HG03342 (cell line): ENCODE measurements around the gene SYNPO.

ENCODE experiments used
- ATAC-seq: cut with Tn5 transposase; IDR thresholded peaks from one replicate; pipeline ENCODE4 v1.9.1; 2021; ENCODE audit warnings: mild to moderate bottlenecking, moderate library complexity; ENCODE audit not compliant: unreplicated experiment

The SYNPO gene

DNA sequence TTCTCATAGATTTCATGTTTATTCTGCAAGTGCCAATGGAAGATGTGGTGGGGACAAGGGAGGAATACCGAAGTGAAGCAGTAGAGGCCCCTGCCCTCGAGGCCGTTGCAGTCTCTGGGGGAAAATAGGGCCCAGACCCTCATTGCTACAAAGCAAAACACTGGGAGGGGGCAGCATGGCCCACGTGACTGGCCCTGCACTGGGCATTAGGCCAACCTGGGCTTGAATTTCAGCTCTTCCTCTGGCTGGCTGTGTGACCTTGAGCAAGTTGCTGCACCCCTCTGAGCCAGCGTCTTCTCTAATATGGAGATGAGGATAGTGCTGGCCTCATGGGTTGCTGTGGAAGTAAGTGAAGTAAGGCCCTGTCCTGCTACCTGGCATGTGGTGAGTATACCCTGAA lies 709 bp upstream of the SYNPO start:
- ATAC-seq: no peak

DNA sequence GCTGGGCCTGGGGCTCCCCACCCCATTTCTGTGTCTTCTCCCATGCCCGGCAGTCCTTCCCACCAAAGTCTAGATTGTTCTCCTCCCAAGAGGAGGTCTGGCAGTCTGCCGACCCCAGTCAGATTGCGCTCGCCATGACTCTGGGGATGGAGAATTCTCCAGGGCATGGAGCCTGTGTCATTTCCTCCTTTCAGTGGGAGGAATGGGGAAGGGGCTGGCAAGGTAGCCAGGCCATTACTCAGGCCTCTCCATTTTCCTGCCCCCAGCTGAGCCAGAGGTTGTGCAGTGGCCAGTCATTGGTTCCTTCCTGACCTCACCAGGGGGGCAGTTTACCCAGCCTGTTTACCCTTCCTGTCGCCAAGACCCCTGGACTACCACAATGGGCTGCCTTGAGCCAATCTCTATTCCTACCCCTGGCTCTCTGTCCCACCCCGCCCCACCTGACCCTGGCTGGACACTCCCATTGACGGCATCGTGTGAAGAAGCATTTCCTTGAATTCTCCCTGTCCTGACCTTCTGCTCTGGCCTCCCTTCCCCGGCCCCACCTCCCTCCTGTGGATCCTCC lies 628 bp downstream of the SYNPO start:
- no peak for ATAC-seq

DNA sequence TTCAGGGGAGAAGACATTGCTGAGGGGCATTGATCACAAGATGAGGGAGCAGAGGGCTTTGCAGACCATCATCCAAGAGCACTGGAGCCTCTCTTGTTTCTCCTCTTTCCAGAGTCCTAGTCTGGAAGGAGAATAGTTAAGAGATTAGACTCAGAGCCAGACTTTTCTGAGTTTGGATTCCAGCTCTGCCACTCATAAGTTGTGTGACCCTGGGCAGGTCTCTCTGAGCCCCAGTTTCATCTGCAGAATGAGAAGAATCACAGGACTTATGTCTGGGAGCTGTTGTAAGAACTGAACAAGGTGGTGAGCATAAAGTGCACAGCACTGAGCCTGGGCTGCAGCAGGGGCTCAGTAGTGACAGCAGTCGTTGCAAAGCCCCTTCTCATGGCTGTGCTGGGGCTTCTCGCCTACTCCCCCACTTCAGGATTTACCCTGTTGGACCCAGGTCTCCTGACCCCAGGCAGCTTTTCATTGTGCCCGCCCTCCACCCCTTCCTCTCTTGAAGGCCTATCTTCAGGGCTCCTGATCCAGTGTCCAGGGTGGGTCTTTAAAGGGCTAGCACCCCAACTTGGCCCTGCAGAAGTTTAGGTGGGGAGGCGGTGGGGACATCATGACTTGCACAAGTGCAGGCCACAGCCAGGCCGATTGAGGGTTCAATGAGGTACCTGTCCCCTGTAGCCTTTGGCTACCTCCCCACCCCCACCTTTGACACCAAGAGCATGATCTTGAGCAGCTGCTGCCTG lies 1.5 kb downstream of the SYNPO start:
- ATAC-seq: no peak

DNA sequence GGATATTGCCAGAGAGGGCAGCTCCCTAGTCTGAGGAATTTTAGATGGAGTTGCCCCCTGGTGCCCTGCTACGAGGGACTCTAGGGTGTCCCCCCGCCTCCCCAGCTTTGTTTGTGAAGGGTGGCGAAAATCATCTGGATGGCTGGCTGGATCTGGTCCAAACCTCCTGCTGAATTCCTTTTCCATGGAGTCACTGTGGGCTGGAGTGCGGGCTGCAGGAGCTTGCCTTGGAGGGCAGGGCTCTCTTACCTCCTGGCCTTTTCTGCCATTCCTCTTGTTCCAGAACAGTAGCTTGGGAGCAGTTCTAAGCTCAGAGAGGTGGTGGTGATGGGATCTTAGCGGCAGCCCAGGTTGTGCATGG lies 2.1 kb downstream of the SYNPO start:
- no peak for ATAC-seq

DNA sequence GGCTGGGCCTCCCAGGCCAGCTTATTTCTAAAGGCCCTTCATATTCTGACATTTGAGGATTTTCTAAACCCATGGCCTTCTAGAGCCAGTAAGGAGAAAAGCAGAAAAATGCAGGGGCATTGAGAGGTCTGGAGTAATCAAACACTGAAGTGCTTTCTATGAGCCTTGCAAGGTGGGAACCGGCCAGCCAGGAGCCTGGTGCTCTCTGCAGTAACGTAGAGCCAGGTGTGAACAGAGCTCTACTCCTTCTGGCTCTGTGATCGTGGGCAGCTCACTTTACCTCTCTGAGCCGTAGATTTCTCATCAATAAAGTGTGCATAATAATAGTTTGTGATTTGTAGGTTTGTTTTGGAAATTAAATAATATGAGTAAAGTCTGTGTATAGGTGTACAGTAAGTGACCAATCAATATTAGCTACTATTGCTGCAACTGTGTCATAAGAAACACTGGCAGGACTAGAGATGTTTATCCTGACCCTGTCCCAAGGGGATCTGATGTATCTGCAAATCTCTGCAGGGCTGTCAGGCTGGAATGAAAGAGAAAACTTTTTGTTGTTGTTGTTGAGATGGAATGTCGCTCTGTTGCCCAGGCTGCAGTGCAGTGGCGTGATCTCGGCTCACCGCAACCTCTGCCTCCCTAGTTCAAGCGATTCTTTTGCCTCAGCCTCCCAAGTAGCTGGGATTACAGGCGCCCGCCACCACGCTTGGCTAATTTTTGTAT lies 2.7 kb downstream of the SYNPO start:
- ATAC-seq: no peak

DNA sequence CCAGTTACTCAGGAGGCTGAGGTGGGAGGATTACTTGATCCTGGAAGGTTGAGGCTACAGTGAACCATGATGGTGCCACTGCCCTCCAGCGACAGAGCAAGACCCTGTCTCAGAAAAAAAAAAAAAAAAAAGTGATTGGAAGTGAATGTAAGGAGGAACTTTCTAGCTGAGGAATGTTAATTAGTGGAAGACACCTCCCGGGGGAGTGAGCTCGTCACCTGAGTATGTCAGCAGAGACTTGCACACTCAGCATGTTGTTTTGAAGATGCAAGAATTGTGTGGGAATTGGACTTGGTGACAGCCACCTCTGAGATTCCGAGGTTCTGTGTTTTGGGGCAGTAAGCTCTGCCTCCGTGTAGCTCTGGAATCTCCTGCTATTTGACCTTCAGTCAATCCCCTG lies 3.6 kb downstream of the SYNPO start:
- ATAC-seq: no peak

DNA sequence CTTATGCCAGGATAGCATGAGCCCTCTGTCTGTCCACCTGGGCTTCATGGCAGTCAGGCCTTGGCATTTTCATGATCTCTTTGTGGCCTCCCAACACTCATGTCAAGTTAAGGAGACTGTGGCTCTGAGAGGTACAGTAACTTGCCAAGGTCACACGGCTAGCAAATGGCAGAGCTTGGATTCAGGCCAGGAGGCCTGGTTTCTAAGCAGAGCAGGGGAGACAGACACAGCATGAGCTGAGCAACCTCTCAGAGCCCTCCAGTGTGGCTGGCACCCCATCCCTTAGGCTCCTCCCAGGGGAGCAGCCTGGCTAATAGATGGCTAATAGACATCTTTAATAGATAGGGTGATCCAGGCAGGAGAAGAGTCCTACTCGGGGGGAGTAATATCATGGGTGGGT lies 4.1 kb downstream of the SYNPO start:
- ATAC-seq: no peak

DNA sequence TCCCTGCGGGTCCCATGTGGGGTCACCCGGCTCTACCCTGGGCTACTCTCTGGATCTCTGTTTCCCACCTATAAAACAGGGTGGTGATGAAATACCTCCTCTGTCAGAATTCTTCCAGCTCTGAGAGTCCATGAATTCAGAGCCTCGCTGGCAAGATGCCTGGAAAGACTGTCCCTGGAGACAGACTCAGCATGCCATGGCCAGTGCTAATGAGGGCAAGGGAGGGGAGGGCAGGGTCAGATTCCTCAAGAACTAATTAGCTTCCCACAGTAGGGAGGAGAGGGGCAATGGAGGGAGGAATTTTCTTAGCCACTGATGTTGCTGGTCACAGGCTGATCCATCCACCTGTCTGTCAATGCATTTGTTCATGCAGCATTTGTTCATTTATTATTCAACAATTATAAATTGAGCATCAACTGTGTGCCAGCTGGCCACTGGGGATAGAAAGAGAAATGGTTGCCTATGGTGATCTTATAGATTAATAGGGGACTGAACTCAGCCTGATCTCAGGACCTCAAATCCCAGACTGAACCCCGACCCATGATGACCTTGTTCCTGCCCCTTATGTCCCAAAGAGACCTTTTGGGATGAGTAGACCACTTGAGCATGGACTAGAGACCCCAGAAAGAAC lies 4.7 kb downstream of the SYNPO start:
- no peak for ATAC-seq

DNA sequence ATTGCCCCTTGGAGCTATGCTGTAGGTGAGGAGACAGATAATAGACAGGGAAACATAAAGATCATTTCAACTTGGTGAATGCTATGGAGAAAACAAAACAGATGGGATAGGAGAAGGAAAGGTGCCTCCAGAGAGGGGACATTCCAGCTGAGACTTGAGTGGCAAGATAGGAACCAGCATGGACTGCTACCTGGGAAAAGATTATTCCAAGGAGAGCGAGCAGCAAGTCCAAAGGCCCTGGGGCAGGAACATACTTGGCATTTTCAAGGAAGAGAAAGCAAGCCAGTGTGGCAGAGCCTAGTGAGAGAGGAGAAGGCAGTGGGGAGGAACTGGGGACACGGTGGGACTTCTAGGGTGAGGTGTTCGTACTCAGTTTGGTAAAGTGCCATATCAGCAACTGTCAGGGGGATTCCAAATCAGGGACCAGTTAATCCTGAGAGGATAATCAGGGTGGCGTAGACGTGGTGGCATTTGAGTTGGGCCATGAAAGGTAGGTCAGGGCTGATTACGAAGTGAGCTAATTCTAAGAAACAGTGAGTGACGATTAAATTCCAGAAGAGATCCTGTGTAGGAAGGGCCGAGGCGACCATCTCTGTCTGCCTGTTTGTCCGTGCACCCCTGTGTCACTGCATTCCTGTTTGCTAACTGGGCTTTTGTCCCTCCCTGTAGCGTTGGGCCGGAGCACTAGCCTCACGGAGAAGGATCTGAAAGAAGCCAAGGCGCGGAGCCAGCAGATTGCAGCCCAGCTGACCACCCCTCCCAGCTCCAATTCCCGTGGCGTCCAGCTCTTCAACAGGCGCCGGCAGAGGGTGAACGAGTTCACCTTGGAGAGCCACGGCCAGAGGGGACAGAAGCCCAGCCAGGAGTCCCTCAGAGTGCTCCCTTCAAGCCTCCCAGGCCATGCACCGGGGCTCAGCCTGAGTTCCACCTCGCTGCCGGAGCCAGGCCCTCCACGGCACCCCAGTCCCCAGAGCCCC lies 7.1 kb downstream of the SYNPO start:
- no peak for ATAC-seq

DNA sequence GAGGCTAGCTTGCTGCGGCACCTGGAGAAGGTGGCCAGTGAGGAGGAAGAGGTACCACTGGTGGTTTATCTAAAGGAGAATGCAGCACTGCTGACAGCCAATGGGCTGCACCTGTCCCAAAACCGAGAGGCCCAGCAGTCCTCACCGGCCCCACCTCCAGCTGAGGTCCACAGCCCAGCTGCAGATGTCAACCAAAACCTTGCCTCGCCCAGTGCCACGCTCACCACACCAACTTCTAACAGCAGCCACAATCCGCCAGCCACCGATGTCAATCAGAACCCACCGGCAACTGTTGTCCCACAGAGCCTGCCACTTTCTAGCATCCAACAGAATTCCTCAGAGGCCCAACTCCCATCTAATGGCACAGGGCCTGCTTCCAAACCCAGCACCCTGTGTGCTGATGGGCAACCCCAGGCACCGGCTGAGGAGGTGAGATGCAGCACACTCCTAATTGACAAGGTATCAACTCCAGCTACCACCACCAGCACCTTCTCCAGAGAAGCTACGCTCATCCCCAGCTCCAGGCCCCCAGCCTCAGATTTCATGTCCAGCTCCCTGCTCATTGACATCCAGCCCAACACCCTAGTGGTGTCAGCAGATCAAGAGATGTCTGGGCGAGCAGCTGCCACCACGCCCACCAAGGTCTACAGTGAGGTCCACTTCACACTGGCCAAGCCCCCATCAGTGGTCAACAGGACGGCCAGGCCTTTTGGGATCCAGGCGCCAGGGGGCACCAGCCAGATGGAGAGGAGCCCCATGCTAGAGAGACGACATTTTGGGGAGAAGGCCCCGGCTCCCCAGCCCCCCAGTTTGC lies 8.0 kb downstream of the SYNPO start:
- ATAC-seq: no peak

DNA sequence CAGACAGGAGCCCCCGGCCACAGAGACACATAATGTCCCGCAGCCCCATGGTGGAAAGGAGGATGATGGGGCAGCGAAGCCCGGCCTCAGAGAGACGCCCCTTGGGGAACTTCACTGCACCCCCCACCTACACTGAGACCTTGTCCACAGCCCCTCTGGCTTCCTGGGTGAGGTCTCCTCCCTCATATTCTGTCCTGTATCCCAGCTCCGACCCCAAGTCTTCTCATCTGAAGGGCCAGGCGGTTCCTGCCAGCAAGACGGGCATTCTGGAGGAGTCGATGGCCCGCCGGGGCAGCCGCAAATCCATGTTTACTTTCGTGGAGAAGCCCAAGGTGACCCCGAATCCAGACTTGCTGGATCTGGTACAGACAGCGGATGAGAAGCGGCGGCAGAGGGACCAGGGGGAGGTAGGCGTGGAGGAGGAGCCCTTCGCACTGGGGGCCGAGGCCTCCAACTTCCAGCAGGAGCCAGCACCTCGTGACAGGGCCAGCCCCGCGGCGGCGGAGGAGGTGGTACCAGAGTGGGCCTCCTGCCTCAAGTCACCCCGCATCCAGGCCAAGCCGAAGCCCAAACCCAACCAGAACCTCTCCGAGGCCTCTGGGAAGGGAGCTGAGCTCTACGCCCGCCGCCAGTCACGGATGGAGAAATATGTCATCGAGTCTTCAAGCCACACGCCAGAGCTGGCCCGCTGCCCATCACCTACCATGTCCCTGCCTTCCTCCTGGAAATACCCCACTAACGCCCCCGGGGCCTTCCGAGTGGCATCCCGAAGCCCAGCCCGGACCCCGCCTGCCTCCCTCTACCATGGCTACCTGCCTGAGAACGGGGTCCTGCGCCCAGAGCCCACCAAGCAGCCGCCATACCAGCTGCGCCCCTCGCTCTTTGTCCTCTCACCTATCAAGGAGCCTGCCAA lies 8.9 kb downstream of the SYNPO start:
- no peak for ATAC-seq

DNA sequence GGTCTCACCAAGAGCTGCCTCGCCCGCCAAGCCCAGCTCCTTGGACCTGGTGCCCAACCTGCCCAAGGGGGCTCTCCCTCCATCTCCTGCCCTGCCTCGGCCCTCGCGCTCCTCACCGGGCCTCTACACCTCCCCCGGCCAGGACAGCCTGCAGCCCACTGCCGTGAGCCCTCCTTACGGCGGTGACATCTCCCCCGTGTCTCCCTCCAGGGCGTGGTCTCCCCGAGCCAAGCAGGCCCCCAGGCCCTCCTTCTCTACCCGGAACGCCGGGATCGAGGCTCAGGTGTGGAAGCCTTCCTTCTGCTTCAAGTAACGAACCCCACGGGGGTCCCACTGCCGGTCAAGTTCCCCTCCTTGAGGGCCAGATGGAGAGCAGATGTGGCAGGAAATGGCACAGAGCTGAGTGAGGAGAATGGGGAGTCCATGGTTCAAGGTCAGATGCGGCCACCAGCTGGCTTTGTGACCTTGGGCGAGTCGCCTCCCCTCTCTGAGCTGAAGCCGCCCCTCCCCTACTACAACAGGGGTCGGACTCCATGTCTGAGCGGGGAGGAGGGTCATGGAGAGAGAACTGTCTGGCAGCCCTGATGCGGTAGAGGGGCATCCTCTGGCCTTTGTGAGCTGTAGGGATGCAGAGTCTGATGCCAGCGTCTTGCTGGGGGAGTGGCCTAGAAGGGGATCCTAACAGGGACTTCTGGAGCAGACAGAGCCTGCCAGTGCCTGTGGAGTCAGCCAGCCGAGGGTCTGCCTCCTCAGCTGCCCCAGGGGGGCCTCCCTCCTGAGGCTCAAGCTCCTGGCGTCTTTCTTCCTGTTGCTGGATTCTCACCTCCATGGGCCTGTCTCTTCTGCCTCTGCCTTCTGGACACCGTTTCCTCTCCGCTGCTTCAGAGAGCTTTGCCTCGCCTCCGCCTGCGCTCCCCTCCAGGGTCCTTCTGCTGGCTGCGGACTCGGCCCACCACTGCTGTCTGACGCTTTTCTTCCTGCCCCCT lies 9.9 kb downstream of the SYNPO start:
- no peak for ATAC-seq

DNA sequence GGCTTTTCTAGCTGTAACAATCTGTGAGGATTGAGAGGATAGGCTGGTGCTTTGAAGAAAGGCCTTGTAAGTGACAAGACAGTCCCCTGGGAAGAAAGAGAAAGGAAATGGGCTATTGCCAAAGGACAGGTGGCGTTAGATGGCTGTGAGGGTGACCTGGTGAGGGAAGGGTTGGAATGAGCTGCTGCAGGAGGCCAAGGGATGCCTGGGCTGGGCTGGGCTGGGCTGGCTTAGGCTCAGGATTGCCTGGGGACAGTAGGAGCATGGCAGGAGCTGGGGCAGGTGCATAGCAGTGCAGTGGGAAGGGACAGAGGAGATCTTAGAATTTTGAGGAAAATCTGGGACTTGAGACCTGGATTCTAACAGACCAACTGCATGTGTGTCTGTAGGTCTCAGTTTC lies 10.9 kb downstream of the SYNPO start:
- no peak for ATAC-seq

DNA sequence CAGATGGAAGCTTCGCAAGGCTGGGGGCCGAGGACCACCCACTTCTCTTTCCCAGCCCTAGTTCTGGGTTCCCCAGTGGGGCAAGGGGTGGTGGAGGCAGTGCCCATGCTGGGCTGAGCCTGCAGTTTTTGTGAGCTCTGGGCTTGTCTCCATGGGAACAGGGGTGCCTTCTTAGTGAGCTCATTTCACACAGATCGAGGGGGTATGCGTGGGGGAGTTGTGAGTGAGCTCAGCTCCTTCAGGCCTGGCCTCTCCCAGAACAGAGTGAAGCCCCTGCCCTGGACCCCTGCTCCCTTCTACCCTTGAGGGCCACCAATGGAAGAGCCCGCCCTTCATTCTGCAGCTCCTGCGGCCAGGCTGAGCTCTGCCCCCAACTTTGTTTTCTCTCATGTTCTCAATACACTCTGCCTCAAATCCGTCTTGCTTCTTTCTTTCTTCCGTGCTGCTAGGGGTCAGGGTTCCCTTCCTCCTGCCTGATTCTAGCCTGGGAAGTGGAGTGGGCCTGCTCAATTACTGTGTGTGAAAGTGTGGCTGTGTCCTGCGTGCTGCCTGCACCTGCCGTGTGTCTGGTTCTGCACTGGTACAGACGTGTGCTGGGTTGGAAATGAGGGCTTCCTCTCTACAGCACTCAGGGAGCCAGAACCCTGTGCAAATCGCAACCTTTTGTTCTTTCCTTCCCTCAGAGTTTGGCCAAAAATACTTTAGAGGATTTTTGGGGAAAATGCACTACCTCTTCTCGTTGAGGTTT lies 11.6 kb downstream of the SYNPO start:
- ATAC-seq: no peak

DNA sequence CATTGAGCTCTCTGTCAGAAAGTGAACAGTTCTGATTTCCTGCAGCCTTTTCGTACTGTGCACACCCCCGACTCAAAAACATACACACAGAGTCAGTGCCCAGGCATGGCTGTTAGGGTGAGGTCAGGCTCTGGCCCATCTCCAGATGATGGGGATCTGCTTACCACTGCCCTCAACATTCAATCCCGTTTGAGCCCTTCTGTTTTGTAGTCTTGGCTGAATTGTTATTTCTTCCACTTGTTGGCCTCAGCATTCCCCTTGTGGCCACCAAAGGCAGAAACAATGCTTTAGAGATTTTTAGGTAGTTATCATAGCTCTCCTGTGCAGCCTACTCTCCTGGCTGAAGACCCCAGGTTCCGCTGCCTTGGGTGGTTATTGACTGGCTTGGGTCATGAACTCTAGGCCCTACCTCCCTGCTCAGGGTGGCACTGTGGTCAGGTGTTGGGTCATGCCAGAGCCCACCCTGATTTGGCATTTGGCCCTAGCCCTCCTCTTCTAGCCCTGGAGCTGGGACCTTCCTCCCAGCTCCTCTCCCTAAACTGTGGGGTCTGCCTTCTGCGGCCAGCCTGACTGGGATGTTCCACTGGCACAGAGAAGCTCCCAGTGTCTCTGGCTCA lies 12.8 kb downstream of the SYNPO start:
- no peak for ATAC-seq

DNA sequence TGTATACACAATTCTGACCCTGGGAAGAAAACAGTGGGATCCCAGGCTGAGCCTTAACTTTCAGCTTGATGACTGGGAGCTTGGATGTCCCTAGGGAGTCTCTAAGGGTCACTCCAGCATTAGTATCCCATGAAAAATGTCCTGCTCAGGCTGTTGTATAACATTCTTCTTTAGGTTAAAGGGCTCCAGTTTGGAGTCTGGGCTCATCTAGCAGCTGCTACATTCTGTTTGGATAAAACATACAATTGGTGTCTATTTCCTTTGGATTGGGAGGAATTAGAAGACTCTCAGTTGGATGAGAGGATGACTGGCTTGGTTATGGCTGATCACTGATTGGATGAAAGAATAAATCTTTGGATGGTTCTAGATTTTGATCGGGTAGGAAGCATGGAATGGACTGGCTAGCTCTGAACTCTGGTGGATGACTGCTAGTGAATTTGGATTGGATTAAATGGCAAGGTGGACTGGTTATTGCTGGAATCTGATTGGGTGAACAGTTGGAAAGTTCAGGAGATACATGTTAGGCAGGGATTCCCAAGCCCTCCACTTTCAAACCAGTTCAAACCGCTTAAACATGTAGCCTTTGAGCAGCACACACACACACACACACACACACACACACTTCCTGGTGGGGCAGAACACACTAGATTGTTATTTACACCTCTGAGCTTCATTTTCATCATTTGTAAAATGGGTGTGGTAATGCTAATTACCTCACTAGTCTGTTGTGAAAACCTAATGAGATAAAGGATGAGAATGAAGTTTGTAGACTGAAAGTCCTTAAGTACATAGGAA lies 13.5 kb downstream of the SYNPO start:
- no peak for ATAC-seq
